ENCODE data around the gene IGLL1. TPM values are rescaled to one million over a fixed set of nuclear protein-coding genes. Genes with fewer than 3 reads are reported as not detected.
"Not testable (repeated sequence)": the region's sequence is repeated elsewhere in the genome, so short reads cannot be mapped to it uniquely, and the experiment has no call there.

IGLL1 gene
- total RNA-seq, 2 experiments from 2014 or later, result not detected

- CTCF ChIA-PET, POLR2A ChIA-PET: not testable (repeated sequence)
Observed at GRCh38 chr22:23547382-23547781, 32.7 kb downstream of the IGLL1 start.

GRCh38 chr22:23544852-23545251, 35.2 kb downstream of the IGLL1 start:
- ChIA-PET CTCF (no interaction called here), POLR2A (no interaction called here)

- POLR2A ChIA-PET, CTCF ChIA-PET: not testable (repeated sequence)
Observed at GRCh38 chr22:23543506-23544000, 36.5 kb downstream of the IGLL1 start.

GRCh38 chr22:23542933-23543332, 37.2 kb downstream of the IGLL1 start:
- CTCF ChIA-PET, result no interaction called here
- POLR2A ChIA-PET, result no interaction called here

- POLR2A ChIA-PET, CTCF ChIA-PET: not testable (repeated sequence)
Observed at GRCh38 chr22:23542391-23542790, 37.7 kb downstream of the IGLL1 start.

- CTCF ChIA-PET, result interaction anchor here (1.1 kb wide), 1 partner anchor 49 kb away, joined by 6 read pairs; no protein-coding TSS in a partner anchor
- POLR2A ChIA-PET, result not testable (repeated sequence)
Observed at GRCh38 chr22:23541849-23542281, 38.2 kb downstream of the IGLL1 start.

GRCh38 chr22:23540837-23541236, 39.3 kb downstream of the IGLL1 start:
- CTCF ChIA-PET, result interaction anchor here (1.1 kb wide), 1 partner anchor 50 kb away, joined by 6 read pairs; no protein-coding TSS in a partner anchor
- POLR2A ChIA-PET, result not testable (repeated sequence)

- CTCF ChIA-PET, POLR2A ChIA-PET: not testable (repeated sequence)
Observed at GRCh38 chr22:23539839-23540198, 40.3 kb downstream of the IGLL1 start.

- ChIA-PET CTCF (interaction anchor here (0.6 kb wide), 1 partner anchor 15 kb away, joined by 3 read pairs; no protein-coding TSS in a partner anchor), POLR2A (no interaction called here)
Observed at GRCh38 chr22:23539135-23539838, 40.8 kb downstream of the IGLL1 start.

- CTCF ChIA-PET, POLR2A ChIA-PET: not testable (repeated sequence)
Observed at GRCh38 chr22:23538696-23539030, 41.4 kb downstream of the IGLL1 start.

GRCh38 chr22:23537830-23538695, 42.0 kb downstream of the IGLL1 start:
- CTCF ChIA-PET, result not testable (repeated sequence)

GRCh38 chr22:23537416-23537815, 42.7 kb downstream of the IGLL1 start:
- ChIA-PET POLR2A (no interaction called here), CTCF (no interaction called here)

More at GRCh38 chr22:23537830-23538695, 42.0 kb downstream of the IGLL1 start:
- POLR2A ChIA-PET, result not testable (repeated sequence)

- CTCF ChIA-PET, result no interaction called here
- POLR2A ChIA-PET, result no interaction called here
Observed at GRCh38 chr22:23536821-23537345, 43.2 kb downstream of the IGLL1 start.

GRCh38 chr22:23535790-23536661, 44.1 kb downstream of the IGLL1 start:
- ChIA-PET CTCF (interaction anchor here (1.1 kb wide), 1 partner anchor 315 kb away, joined by 3 read pairs; no protein-coding TSS in a partner anchor), POLR2A (interaction anchor here (0.5 kb wide), 1 partner anchor 212 kb away, joined by 6 read pairs; no protein-coding TSS in a partner anchor)

- CTCF ChIA-PET, result interaction anchor here (1.1 kb wide), 1 partner anchor 316 kb away, joined by 3 read pairs; no protein-coding TSS in a partner anchor
Observed at GRCh38 chr22:23534851-23535717, 45.0 kb downstream of the IGLL1 start.

GRCh38 chr22:23534201-23534850, 45.8 kb downstream of the IGLL1 start:
- ChIA-PET CTCF (no interaction called here), POLR2A (no interaction called here)

More at GRCh38 chr22:23534851-23535717, 45.0 kb downstream of the IGLL1 start:
- POLR2A ChIA-PET, result interaction anchor here (0.5 kb wide), 1 partner anchor 211 kb away, joined by 6 read pairs; no protein-coding TSS in a partner anchor

GRCh38 chr22:23533771-23534191, 46.3 kb downstream of the IGLL1 start:
- POLR2A ChIA-PET, result no interaction called here
- CTCF ChIA-PET, result interaction anchor here (0.6 kb wide), 1 partner anchor 332 kb away, joined by 3 read pairs; no protein-coding TSS in a partner anchor

GRCh38 chr22:23533328-23533762, 46.7 kb downstream of the IGLL1 start:
- ChIA-PET CTCF (interaction anchor here (0.6 kb wide), 1 partner anchor 332 kb away, joined by 3 read pairs; no protein-coding TSS in a partner anchor), POLR2A (no interaction called here)

All from activated CD8-positive, alpha-beta memory T cell treated with anti-CD3 and anti-CD28 coated beads for 36 hours (primary cell).